WTC11 (cell line): Measurements from ENCODE around the gene PROP1. TPM values are rescaled to one million over a fixed set of nuclear protein-coding genes. Genes with fewer than 3 reads are reported as not detected.

Experiments used
- ATAC-seq: fragments of 200-7000 bp; cut with Tn5 transposase; 2 replicates; pipeline ENCODE4 v1.10.0; 2021; ENCODE audit warnings: mild to moderate bottlenecking, moderate library complexity
- CTCF ChIA-PET: fragments of 300-600 bp; sonication (Branson Sonifier 250); formaldehyde crosslinking; loops from one replicate; lab custom pipeline; 2021; ENCODE audit warnings: antibody characterized with exemption; lab: Charles Lee
- POLR2A ChIA-PET: fragments of 350-600 bp; sonication (Branson Sonifier 250); formaldehyde crosslinking; loops from one replicate; lab custom pipeline; 2021; ENCODE audit warnings: antibody characterized with exemption; lab: Charles Lee
- DNase-seq: peaks from one replicate; pipeline ENCODE4 v3.0.0; 2021; ENCODE audit warnings: low spot score
- H3K27ac Mint-ChIP-seq: 2 replicates; pipeline ENCODE4 v1.8.0; 2021; ENCODE audit warnings: mixed read lengths
- H3K27me3 Mint-ChIP-seq: 2 replicates; pipeline ENCODE4 v1.8.0; 2021; ENCODE audit warnings: low read depth, mild to moderate bottlenecking, moderate library complexity, mixed read lengths
- H3K36me3 Mint-ChIP-seq: 2 replicates; pipeline ENCODE4 v1.8.0; 2021; ENCODE audit warnings: mixed read lengths
- H3K4me1 Mint-ChIP-seq: 2 replicates; pipeline ENCODE4 v1.8.0; 2022; ENCODE audit warnings: mixed read lengths
- H3K4me3 Mint-ChIP-seq: 2 replicates; pipeline ENCODE4 v1.8.0; 2021; ENCODE audit warnings: mild to moderate bottlenecking, moderate library complexity, mixed read lengths
- H3K9me3 Mint-ChIP-seq: 2 replicates; pipeline ENCODE4 v1.8.0; 2021; ENCODE audit warnings: mixed read lengths
- ARID4B ChIP-seq: sonication (generic); formaldehyde crosslinking; IDR thresholded peaks from 2 replicates; pipeline ENCODE4 v1.8.0; 2023; ENCODE audit warnings: missing genetic modification reagents, mild to moderate bottlenecking, borderline replicate concordance
- FOXP1 ChIP-seq: sonication (generic); formaldehyde crosslinking; IDR thresholded peaks from 2 replicates; pipeline ENCODE4 v1.8.0; 2022; ENCODE audit warnings: missing genetic modification reagents, mild to moderate bottlenecking, moderate library complexity, borderline replicate concordance
- GRHL2 ChIP-seq: fragments of 250-450 bp; sonication (Bioruptor Pico); IDR thresholded peaks from 2 replicates; pipeline ENCODE4 v1.8.0; 2022; ENCODE audit warnings: mild to moderate bottlenecking, moderate library complexity; ENCODE audit not compliant: insufficient replicate concordance, severe bottlenecking
- HMGA2 ChIP-seq: fragments of 250-450 bp; sonication (Bioruptor Pico); IDR thresholded peaks from 2 replicates; pipeline ENCODE4 v1.4.0; 2021; ENCODE audit warnings: mild to moderate bottlenecking, moderate library complexity
- JUN ChIP-seq: sonication (generic); formaldehyde crosslinking; IDR thresholded peaks from 2 replicates; pipeline ENCODE4 v1.8.0; 2023; ENCODE audit warnings: mild to moderate bottlenecking, missing genetic modification reagents
- KAT7 ChIP-seq: sonication (generic); formaldehyde crosslinking; IDR thresholded peaks from 2 replicates; pipeline ENCODE4 v1.8.1; 2023; ENCODE audit warnings: missing genetic modification reagents, mild to moderate bottlenecking, borderline replicate concordance
- MAX ChIP-seq: sonication (generic); formaldehyde crosslinking; IDR thresholded peaks from 2 replicates; pipeline ENCODE4 v1.8.0; 2022; ENCODE audit warnings: mild to moderate bottlenecking, missing genetic modification reagents
- SMAD3 ChIP-seq: sonication (generic); formaldehyde crosslinking; IDR thresholded peaks from 2 replicates; pipeline ENCODE4 v1.8.0; 2022; ENCODE audit warnings: missing genetic modification reagents, mild to moderate bottlenecking, borderline replicate concordance
- SMAD4 ChIP-seq: sonication (generic); formaldehyde crosslinking; IDR thresholded peaks from 2 replicates; pipeline ENCODE4 v1.8.0; 2022; ENCODE audit warnings: mild to moderate bottlenecking, missing genetic modification reagents
- TEAD1 ChIP-seq: sonication (generic); formaldehyde crosslinking; IDR thresholded peaks from 2 replicates; pipeline ENCODE4 v1.8.0; 2022; ENCODE audit warnings: mild to moderate bottlenecking, missing genetic modification reagents
- ZMAT4 ChIP-seq: fragments of 250-450 bp; sonication (Bioruptor Pico); IDR thresholded peaks from 2 replicates; pipeline ENCODE4 v1.9.0; 2021; ENCODE audit warnings: mild to moderate bottlenecking
- ZNF219 ChIP-seq: sonication (generic); formaldehyde crosslinking; IDR thresholded peaks from 2 replicates; pipeline ENCODE4 v1.8.0; 2023; ENCODE audit warnings: missing genetic modification reagents, mild to moderate bottlenecking, borderline replicate concordance
- ZNF396 ChIP-seq: fragments of 250-450 bp; sonication (Bioruptor Pico); IDR thresholded peaks from 2 replicates; pipeline ENCODE4 v1.8.0; 2021; ENCODE audit warnings: mild to moderate bottlenecking, moderate library complexity, borderline replicate concordance
- ZNF423 ChIP-seq: fragments of 250-450 bp; sonication (Bioruptor Pico); IDR thresholded peaks from 2 replicates; pipeline ENCODE4 v2.1.2; 2022; ENCODE audit warnings: mild to moderate bottlenecking, moderate library complexity
- ZNF512 ChIP-seq: sonication (generic); formaldehyde crosslinking; IDR thresholded peaks from 2 replicates; pipeline ENCODE4 v1.8.1; 2022; ENCODE audit warnings: missing genetic modification reagents, borderline replicate concordance
- ZNF671 ChIP-seq: fragments of 250-450 bp; sonication (Bioruptor Pico); IDR thresholded peaks from 2 replicates; pipeline ENCODE4 v1.8.0; 2021; ENCODE audit warnings: mild to moderate bottlenecking
- total RNA-seq: library from RNA; stranded (reverse); gene quantifications from 3 replicates; pipeline ENCODE4 v1.2.3, GENCODE V29; 2021

The PROP1 gene
- total RNA-seq, 1 experiment from 2014 or later, result not detected

GRCh38 chr5:177988989-177989625, 6.9 kb downstream of the PROP1 start (continued):
- TF ChIP-seq GRHL2 (no peak), ZMAT4 (CRISPR knock-in tag) (no peak), HMGA2 (no peak), SMAD3 (CRISPR knock-in tag) (no peak), ARID4B (CRISPR knock-in tag) (no peak), SMAD4 (CRISPR knock-in tag) (no peak), TEAD1 (no peak)

- POLR2A ChIA-PET, result no interaction called here
- Mint-ChIP-seq H3K27ac (no peak overlapping the region), H3K36me3 (no peaks in the 10 kb centered on the region), H3K27me3 (peaks cover 56% of the 10 kb centered on the region), H3K9me3 (no peaks in the 10 kb centered on the region), H3K4me1 (no peaks in the 10 kb centered on the region; the same call in 1 of the 2 replicates), H3K4me3 (no peak overlapping the region)
- DNase-seq (no peak), ATAC-seq (no peak)
- no peak for TF ChIP-seq ZNF671 (CRISPR knock-in tag)
- no peak for TF ChIP-seq JUN (CRISPR knock-in tag)
- TF ChIP-seq MAX (CRISPR knock-in tag), result no peak
- no peak for TF ChIP-seq FOXP1 (CRISPR knock-in tag)
- TF ChIP-seq ZNF219, result no peak
- CTCF ChIA-PET, result no interaction called here
These were observed 8.7 kb downstream of the PROP1 start for GRCh38 chr5:177987326-177987725.

- Mint-ChIP-seq H3K36me3 (no peaks in the 10 kb centered on the region), H3K27ac (no peak overlapping the region), H3K4me1 (peaks cover 5% of the 10 kb centered on the region; the same call in 1 of the 2 replicates), H3K27me3 (peaks cover 58% of the 10 kb centered on the region), H3K9me3 (no peaks in the 10 kb centered on the region), H3K4me3 (peak overlapping the region; percentile 79)
- ChIA-PET CTCF (interaction anchor here (0.5 to 2.6 kb wide), 9 partner anchors 10 to 476 kb away, joined by 3 to 7 read pairs (median 5); partner anchors contain the start of gene PROP1), POLR2A (no interaction called here)
- no peak for TF ChIP-seq ZNF512 (CRISPR knock-in tag)
- no peak for TF ChIP-seq ZNF396 (CRISPR knock-in tag)
- TF ChIP-seq ZNF423 (CRISPR knock-in tag), result no peak
- no peak for TF ChIP-seq SMAD3 (CRISPR knock-in tag)
- no peak for TF ChIP-seq KAT7 (CRISPR knock-in tag)
- ATAC-seq (peak; percentile 18), DNase-seq (no peak)
These were observed 10.5 kb downstream of the PROP1 start for GRCh38 chr5:177985430-177986040.
